ENCODE measurements around the gene RPL23. TPM values are rescaled to one million over a fixed set of nuclear protein-coding genes. Genes with fewer than 3 reads are reported as not detected.

The RPL23 gene
- total RNA-seq, 1 donor from 2014 or later, result 1,802 TPM

- peaks cover 20% of the 10 kb centered on the region for H3K4me1 Mint-ChIP-seq
- H3K27me3 Mint-ChIP-seq (ENCODE audit: low read depth), result no peaks in the 10 kb centered on the region
- DNase-seq (ENCODE audit: low read depth, low spot score), result no peak
- H3K4me3 Mint-ChIP-seq, result no peak overlapping the region
- H3K27ac Mint-ChIP-seq (ENCODE audit: unreplicated experiment), result no peak overlapping the region
- TF ChIP-seq CTCF (conservative IDR thresholded peaks at IDR 0.05), result no peak
- no peaks in the 10 kb centered on the region for H3K9me3 Mint-ChIP-seq
- no peaks in the 10 kb centered on the region for H3K36me3 Mint-ChIP-seq (ENCODE audit: low read depth)
These were observed 36.4 kb upstream of the RPL23 start for GRCh38 chr17:38889745-38890409.

GRCh38 chr17:38888842-38889241 is 35.3 kb upstream of the RPL23 start:
- Mint-ChIP-seq H3K27me3 (ENCODE audit: low read depth) (no peaks in the 10 kb centered on the region), H3K4me1 (peaks cover 19% of the 10 kb centered on the region), H3K9me3 (no peaks in the 10 kb centered on the region), H3K27ac (ENCODE audit: unreplicated experiment) (peak overlapping the region; percentile 57), H3K36me3 (ENCODE audit: low read depth) (no peaks in the 10 kb centered on the region), H3K4me3 (no peak overlapping the region)
- DNase-seq (ENCODE audit: low read depth, low spot score), result no peak
- TF ChIP-seq CTCF (conservative IDR thresholded peaks at IDR 0.05), result no peak

GRCh38 chr17:38886643-38887010 is 33.1 kb upstream of the RPL23 start:
- Mint-ChIP-seq H3K27me3 (ENCODE audit: low read depth) (no peaks in the 10 kb centered on the region), H3K36me3 (ENCODE audit: low read depth) (no peaks in the 10 kb centered on the region), H3K27ac (ENCODE audit: unreplicated experiment) (no peak overlapping the region), H3K9me3 (no peaks in the 10 kb centered on the region), H3K4me1 (peaks cover 39% of the 10 kb centered on the region), H3K4me3 (no peak overlapping the region)
- no peak for DNase-seq (ENCODE audit: low read depth, low spot score)
- no peak for TF ChIP-seq CTCF (conservative IDR thresholded peaks at IDR 0.05)

GRCh38 chr17:38885728-38886642 is 32.5 kb upstream of the RPL23 start:
- TF ChIP-seq CTCF (conservative IDR thresholded peaks at IDR 0.05), result no peak
- peak; percentile 56 for DNase-seq (ENCODE audit: low read depth, low spot score)
- Mint-ChIP-seq H3K4me1 (peaks cover 44% of the 10 kb centered on the region), H3K4me3 (peak overlapping the region; percentile 36), H3K27me3 (ENCODE audit: low read depth) (no peaks in the 10 kb centered on the region), H3K9me3 (no peaks in the 10 kb centered on the region), H3K27ac (ENCODE audit: unreplicated experiment) (peak overlapping the region; percentile 8), H3K36me3 (ENCODE audit: low read depth) (no peaks in the 10 kb centered on the region)

- Mint-ChIP-seq H3K27ac (ENCODE audit: unreplicated experiment) (peak overlapping the region; percentile 8), H3K36me3 (ENCODE audit: low read depth) (no peaks in the 10 kb centered on the region), H3K4me3 (peak overlapping the region; percentile 51), H3K27me3 (ENCODE audit: low read depth) (no peaks in the 10 kb centered on the region), H3K4me1 (peaks cover 49% of the 10 kb centered on the region), H3K9me3 (no peaks in the 10 kb centered on the region)
- DNase-seq (ENCODE audit: low read depth, low spot score), result no peak
- TF ChIP-seq CTCF (conservative IDR thresholded peaks at IDR 0.05), result no peak
These were observed 31.7 kb upstream of the RPL23 start for GRCh38 chr17:38885044-38885727.
